SH-SY5Y (cell line): ENCODE measurements around the gene LCN10.

ENCODE experiments used
- GATA2 ChIP-seq: IDR thresholded peaks from 2 replicates; pipeline ENCODE4 v1.6.1; 2011; ENCODE audit warnings: mild to moderate bottlenecking, low read depth, low read length
- GATA3 ChIP-seq: IDR thresholded peaks from 2 replicates; pipeline ENCODE4 v1.6.1; 2011; ENCODE audit warnings: low read depth, mild to moderate bottlenecking, low read length, moderate library complexity

Gene LCN10

DNA sequence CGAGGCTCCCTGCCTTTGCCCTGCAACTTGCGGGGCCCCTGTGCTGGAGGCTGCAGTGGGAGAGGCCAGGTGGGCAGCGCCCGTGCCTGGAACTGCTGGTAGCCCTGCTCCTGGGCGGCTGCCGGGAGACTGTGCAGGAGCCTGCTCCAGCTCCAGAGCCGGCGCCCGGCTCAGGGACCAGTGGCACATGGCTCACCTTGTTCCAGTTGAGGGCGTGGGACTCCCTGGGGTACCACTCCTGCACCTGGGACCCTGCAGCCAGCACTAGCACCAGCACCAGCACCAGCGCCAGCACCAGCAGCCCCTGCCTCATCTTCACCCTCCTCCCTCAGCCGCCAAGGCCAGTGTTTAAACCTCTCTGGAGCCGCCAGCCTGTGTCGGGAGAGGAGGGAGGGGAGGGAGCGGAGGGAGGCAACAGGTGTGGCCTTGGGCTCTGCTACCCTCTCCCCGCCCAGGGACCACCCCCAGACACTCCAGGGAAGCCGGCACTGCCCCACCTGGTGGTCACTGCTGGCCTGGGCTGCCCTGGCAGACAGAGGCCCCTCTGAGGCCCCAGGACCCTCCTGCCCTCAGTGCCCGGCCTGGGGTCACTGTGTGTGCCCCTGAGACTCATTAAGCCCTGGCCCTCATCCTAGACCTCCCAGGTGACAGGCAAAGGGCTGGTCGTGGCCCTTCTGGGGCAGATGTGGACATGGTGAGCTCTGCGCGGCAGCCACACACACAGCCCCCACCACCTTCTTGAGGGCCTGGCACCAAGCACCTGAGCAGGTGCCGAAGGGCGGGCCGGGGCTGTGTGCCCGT lies at the start of gene LCN10:
TSS of gene LCN10 (minus strand) at position 350 of the 801 bp plus-strand sequence. CDS start at position 313, 37 bp downstream.
- TF ChIP-seq GATA2 (no peak), GATA3 (no peak)

GRCh38 chr9:136791516-136792276 lies 49.0 kb upstream of the LCN10 start:
- TF ChIP-seq GATA3 (no peak), GATA2 (no peak)

DNA sequence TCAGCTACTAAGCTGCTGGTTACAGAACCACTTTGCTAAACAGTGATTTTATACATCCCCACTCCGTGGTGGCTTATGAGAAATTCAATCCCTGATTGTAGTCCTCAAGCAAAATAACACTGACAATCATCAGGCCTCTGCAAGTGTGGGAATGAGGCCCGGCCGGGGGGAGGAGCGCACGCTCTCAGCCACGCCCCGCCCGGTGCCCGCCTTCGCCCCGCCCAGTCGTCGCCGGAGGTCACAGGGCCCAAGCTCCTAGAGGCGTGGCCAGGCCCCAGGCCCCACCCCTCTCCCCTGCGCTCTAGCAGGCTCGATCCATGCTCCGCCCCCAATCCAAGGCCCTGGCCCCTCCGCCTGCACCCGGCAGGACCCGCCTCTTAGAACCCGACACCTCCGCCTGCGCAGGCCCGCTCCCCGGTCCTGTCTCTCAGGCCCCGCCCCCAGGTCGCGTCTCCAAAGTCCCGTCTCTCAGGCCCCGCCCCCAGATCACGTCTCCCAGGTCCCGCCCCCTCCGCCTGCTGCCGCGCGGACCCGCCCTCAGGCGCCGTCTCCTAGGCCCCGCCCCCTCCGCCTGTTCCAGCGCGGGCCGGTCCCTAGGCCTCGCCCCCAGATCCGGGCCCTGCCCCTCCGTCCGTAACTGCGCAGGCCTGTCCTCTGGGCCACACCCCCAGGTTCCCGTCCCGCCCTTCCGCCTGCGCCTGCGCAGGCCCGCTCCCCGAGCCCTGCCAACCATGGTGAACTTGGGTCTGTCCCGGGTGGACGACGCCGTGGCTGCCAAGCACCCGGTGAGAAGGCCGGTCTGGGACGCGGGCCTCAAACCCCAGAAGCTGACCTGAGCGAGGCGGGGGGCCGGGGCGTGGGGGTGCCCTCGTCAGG lies 48.1 kb upstream of the LCN10 start, which contains the start of gene TMEM141:
TSS of gene TMEM141 (plus strand) at position 705 of the 876 bp plus-strand sequence. CDS start at position 732, 27 bp downstream.
- no peak for TF ChIP-seq GATA3
- TF ChIP-seq GATA2, result no peak

- TF ChIP-seq GATA3, result no peak
- TF ChIP-seq GATA2, result no peak
These were observed 46.8 kb upstream of the LCN10 start for GRCh38 chr9:136789523-136789937.

- no peak for TF ChIP-seq GATA3
- no peak for TF ChIP-seq GATA2
These were observed 45.1 kb upstream of the LCN10 start for GRCh38 chr9:136787690-136788400.

DNA sequence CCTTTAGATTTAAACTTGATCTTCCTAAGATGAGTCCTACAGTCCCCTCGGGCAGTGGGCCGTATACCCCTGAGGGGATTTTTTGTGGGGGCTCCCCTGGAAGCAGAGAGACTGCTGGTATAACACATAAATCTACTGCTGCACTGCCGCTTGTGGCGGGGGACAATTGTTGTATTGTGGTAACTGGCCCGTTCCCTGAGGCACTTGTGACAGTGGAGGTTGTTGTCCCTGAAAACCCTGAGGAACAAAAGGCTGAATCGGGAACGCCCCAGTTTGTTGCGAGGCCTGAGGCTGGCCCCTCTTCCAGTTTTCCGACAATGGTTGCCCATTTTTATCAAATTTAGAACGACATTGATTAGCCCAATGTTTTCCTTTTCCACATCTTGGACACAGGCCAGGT lies 43.7 kb upstream of the LCN10 start:
- TF ChIP-seq GATA2 (no peak), GATA3 (no peak)

DNA sequence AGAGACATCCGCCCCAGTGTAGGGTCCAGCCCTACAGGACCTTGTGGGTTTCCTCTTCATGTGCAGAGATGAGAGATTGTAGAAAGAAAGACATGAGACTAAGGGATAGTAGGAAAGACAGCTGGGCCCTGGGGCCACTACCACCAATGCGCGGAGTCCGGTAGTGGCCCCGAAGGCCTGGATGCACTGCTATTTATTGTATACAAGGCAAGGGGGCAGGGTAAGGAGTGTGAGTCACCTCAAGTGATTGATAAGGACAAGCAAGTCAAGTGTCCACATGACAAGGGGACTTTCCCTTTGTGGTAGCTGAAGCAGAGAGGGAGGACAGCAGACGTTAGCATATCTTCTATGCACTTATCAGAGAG lies 42.2 kb upstream of the LCN10 start:
- TF ChIP-seq GATA3 (no peak), GATA2 (no peak)

- TF ChIP-seq GATA2 (no peak), GATA3 (no peak)
These were observed 41.7 kb upstream of the LCN10 start for GRCh38 chr9:136784249-136784996.

DNA sequence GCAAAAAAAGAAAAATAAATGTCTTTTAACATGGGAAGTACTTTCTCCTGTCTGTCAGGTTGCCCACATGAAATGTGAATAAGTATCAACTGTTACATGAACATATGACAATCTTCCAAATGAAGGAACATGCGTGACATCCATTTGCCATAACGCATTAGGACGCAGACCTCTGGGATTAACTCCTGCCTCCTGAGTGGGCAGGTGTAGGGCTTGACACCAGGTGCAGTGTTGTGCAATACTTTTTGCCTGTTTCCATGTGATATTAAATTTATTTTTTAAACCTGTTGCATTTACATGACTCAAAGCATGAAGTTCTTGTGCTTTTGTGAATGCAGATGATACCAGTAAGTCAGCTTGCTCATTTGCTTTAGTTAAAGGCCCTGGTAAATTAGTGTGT lies 39.7 kb upstream of the LCN10 start:
- TF ChIP-seq GATA2, result no peak
- TF ChIP-seq GATA3, result no peak

GRCh38 chr9:136779808-136780207 lies 37.1 kb upstream of the LCN10 start:
- TF ChIP-seq GATA2 (no peak), GATA3 (no peak)

GRCh38 chr9:136777359-136777758 lies 34.6 kb upstream of the LCN10 start:
- no peak for TF ChIP-seq GATA2
- TF ChIP-seq GATA3, result no peak

DNA sequence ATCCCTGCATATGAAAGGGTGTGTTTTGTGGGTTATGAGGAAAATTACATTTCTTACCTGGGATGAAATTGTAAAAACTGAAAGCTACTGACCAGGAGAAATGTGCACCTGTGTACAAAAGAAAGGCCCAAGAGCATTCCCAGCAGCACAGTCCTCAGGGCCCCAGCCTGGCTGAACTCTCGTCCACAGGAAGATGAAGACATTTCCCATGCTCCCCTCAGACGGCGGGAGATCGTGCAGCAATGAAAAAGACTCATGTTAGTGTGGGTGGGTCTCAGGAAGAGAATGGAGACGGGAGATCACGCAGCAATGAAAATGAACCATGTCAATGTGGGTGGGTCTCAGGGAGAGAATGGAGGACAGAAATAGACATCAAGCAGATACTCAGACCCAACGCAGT lies 34.2 kb upstream of the LCN10 start:
- TF ChIP-seq GATA2, result no peak
- no peak for TF ChIP-seq GATA3

- TF ChIP-seq GATA2 (no peak), GATA3 (no peak)
These were observed 32.5 kb upstream of the LCN10 start for GRCh38 chr9:136775191-136775590.
